HG03378 (cell line): ENCODE data around the gene LACTB.

Experiments
- ATAC-seq: cut with Tn5 transposase; IDR thresholded peaks from one replicate; pipeline ENCODE4 v1.9.1; 2021; ENCODE audit warnings: mild to moderate bottlenecking, moderate library complexity; ENCODE audit not compliant: unreplicated experiment

Gene LACTB

GRCh38 chr15:63121382-63122001, at the start of gene LACTB:
TSS of gene LACTB (plus strand) at chr15:63121861. CDS start at chr15:63121872, 11 bp downstream.
- ATAC-seq = peak; percentile 47

- ATAC-seq = no peak
Measured at GRCh38 chr15:63072023-63072650, 49.5 kb upstream of the LACTB start.

GRCh38 chr15:63072809-63073277, 48.8 kb upstream of the LACTB start:
- no peak for ATAC-seq

- no peak for ATAC-seq
Measured at GRCh38 chr15:63073497-63074172, 48.0 kb upstream of the LACTB start.

- ATAC-seq = no peak
Measured at GRCh38 chr15:63075015-63075983, 46.4 kb upstream of the LACTB start.

- ATAC-seq = no peak
Measured at GRCh38 chr15:63075984-63076713, 45.5 kb upstream of the LACTB start.

- no peak for ATAC-seq
Measured at GRCh38 chr15:63076714-63077046, 45.0 kb upstream of the LACTB start.

- no peak for ATAC-seq
Measured at GRCh38 chr15:63077952-63078351, 43.7 kb upstream of the LACTB start.

GRCh38 chr15:63079947-63080626, 41.6 kb upstream of the LACTB start:
- ATAC-seq = no peak

GRCh38 chr15:63080634-63081250, 40.9 kb upstream of the LACTB start:
- ATAC-seq = no peak

- no peak for ATAC-seq
Measured at GRCh38 chr15:63082366-63082765, 39.3 kb upstream of the LACTB start.

GRCh38 chr15:63083044-63083443, 38.6 kb upstream of the LACTB start:
- ATAC-seq = no peak

GRCh38 chr15:63083541-63083940, 38.1 kb upstream of the LACTB start:
- ATAC-seq = no peak

- no peak for ATAC-seq
Measured at GRCh38 chr15:63084806-63085205, 36.9 kb upstream of the LACTB start.

GRCh38 chr15:63085289-63085688, 36.4 kb upstream of the LACTB start:
- no peak for ATAC-seq

GRCh38 chr15:63086271-63086670, 35.4 kb upstream of the LACTB start:
- ATAC-seq = no peak

GRCh38 chr15:63086947-63087346, 34.7 kb upstream of the LACTB start:
- no peak for ATAC-seq

GRCh38 chr15:63088533-63089245, 33.0 kb upstream of the LACTB start:
- ATAC-seq = no peak
